H1 (cell line): ENCODE measurements around the gene STK16. TPM values are rescaled to one million over a fixed set of nuclear protein-coding genes. Genes with fewer than 3 reads are reported as not detected.

Experiments used
- CHD1 ChIP-seq: IDR thresholded peaks from 2 replicates; pipeline ENCODE4 v1.6.1; 2012; ENCODE audit warnings: low read depth, low read length, improper control_type of control experiment
- JUND ChIP-seq: IDR thresholded peaks from 2 replicates; pipeline ENCODE4 v1.6.1; 2011; ENCODE audit warnings: mild to moderate bottlenecking, improper control_type of control experiment, low read length
- KDM4A ChIP-seq: IDR thresholded peaks from one replicate; pipeline ENCODE4 v1.7.1; 2012; ENCODE audit warnings: low read depth, mild to moderate bottlenecking, moderate library complexity, low read length, inconsistent platforms; ENCODE audit not compliant: severe bottlenecking
- POU5F1 ChIP-seq: IDR thresholded peaks from 2 replicates; pipeline ENCODE4 v1.6.1; 2011; ENCODE audit warnings: low read depth, mild to moderate bottlenecking, low read length, moderate library complexity
- SP2 ChIP-seq: IDR thresholded peaks from 2 replicates; pipeline ENCODE4 v1.6.1; 2012; ENCODE audit warnings: mild to moderate bottlenecking, low read length, inconsistent platforms
- polyA plus RNA-seq, 7 experiments: library from polyadenylated mRNA; depleted of rRNA in 3 of 7; stranded (reverse) in 5 of 7; unstranded in 2 of 7; fragments of >200 nt in 5 of 7; fragments of 200-250 nt in 2 of 7; gene quantifications; 1 replicate in 5 of 7; 2 replicates in 1 of 7; 4 replicates in 1 of 7; pipeline versions ENCODE4 v1.2.1 to v1.2.3, GENCODE V29; 2011 to 2013; ENCODE audit warnings: missing spikeins in 2 of 7, mixed read lengths in 2 of 7
- total RNA-seq: library from RNA; stranded (reverse); fragmentation: NEBNext Ultra II Directional; extraction: Animal tissue kit (Norgen Biotek cat#: 25700); gene quantifications from 2 replicates; pipeline ENCODE4 v1.2.1, GENCODE V29; 2021

The STK16 gene
- total and polyA plus RNA-seq, 2 of the 8 experiments (the other 6 are each of a cell fraction or from before 2014, with no cell fraction given) = 21.3 to 51.4 TPM

DNA sequence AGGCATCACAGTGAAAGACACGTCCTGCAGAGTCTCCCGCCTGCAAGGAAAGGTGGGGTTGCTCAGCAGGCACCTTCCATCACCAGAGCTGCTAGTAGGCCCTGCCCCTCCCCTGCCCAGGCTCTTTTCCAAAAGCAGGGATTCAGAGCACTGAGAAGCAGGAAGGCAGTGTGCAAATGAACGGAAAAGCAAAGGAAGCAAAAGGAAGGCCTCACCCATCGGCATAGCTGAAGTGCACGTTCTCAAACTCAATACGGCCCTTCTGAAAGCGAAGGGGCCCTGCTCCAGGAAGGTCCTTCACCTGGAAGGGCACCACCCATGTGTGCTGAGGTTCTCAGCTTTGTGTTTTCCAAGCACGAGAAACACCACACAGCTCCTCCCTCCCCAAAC lies 32.3 kb upstream of the STK16 start (continued):
- TF ChIP-seq JUND (no peak), KDM4A (no peak), CHD1 (no peak), POU5F1 (no peak), SP2 (no peak)
- TF ChIP-seq, all 59 proteins: peak for 0
